Vagina (tissue), 2 donors: ENCODE data around the gene UROC1. TPM values are rescaled to one million over a fixed set of nuclear protein-coding genes. Genes with fewer than 3 reads are reported as not detected.
A peak's percentile ranks its signal among the peaks of the same experiment; 100 is the strongest.

Experiments
- DNase-seq, 2 donors: peaks; one replicate each; pipeline ENCODE4 v3.0.0-alpha.2; 2017; ENCODE audit errors: extremely low spot score in 2 of 2
- H3K27ac ChIP-seq: fragments of 200-600 bp; sonication (generic); one replicate; pipeline ENCODE4 v1.5.1; 2019
- H3K27me3 ChIP-seq: fragments of 200-600 bp; sonication (generic); one replicate; pipeline ENCODE4 v1.5.1; 2019
- H3K36me3 ChIP-seq, 2 donors: fragments of 200-600 bp; sonication (generic); one replicate each; pipeline ENCODE4 v1.5.1; 2017 to 2019
- H3K4me1 ChIP-seq: fragments of 200-600 bp; sonication (generic); one replicate; pipeline ENCODE4 v1.5.1; 2019
- H3K4me3 ChIP-seq, 2 donors: fragments of 200-600 bp; sonication (generic); 1 replicate in 1 of 2; 2 replicates in 1 of 2; pipeline ENCODE4 v1.5.1; 2016 to 2019
- H3K9me3 ChIP-seq: fragments of 200-600 bp; sonication (generic); one replicate; pipeline ENCODE4 v1.5.1; 2019
- CTCF ChIP-seq, 3 experiments: fragments of 450-650 bp in 2 of 3; fragments of 200-600 bp in 1 of 3; sonication (generic) in 1 of 3; IDR thresholded peaks; one replicate each; pipeline ENCODE4 v1.5.1; 2017 to 2019; ENCODE audit warnings: antibody characterized with exemption in 3 of 3, mild to moderate bottlenecking in 2 of 3, moderate library complexity in 2 of 3
- POLR2A ChIP-seq, 2 donors: fragments of 450-650 bp; IDR thresholded peaks; one replicate each; pipeline ENCODE4 v1.6.1; 2017; ENCODE audit warnings: antibody characterized with exemption in 2 of 2, mild to moderate bottlenecking in 2 of 2, moderate library complexity in 2 of 2
- POLR2AphosphoS5 ChIP-seq, 2 donors: sonication (generic); formaldehyde crosslinking; IDR thresholded peaks; one replicate each; pipeline ENCODE4 v1.9.0; 2017; ENCODE audit warnings: antibody characterized with exemption in 2 of 2, mild to moderate bottlenecking in 2 of 2, low read depth in 1 of 2; ENCODE audit not compliant: insufficient read depth in 1 of 2
- intact Hi-C: fragments of 100-400 bp; cut with DNase I; formaldehyde crosslinking; loops from one replicate; pipeline ENCODE4 v1.15.1; 2023
- total RNA-seq: library from RNA; depleted of rRNA; stranded (reverse); fragments of >200 nt; gene quantifications from one replicate; pipeline ENCODE4 v1.2.3, GENCODE V29; 2016

UROC1 gene
- total RNA-seq, 1 donor from 2014 or later: not detected

GRCh38 chr3:126480861-126481260, 36.7 kb downstream of the UROC1 start:
- TF ChIP-seq POLR2AphosphoS5 (IDR thresholded peaks at IDR 0.05; ENCODE audit: insufficient read depth in 1 of 2, low read depth in 1 of 2): no peak
- no peak for TF ChIP-seq CTCF (IDR thresholded peaks at IDR 0.05)
- no peak for TF ChIP-seq POLR2A (IDR thresholded peaks at IDR 0.05)
- no peaks in the 10 kb centered on the region for H3K27me3 ChIP-seq
- H3K4me1 ChIP-seq: peaks cover 8% of the 10 kb centered on the region
- DNase-seq: no peak
- intact Hi-C loops: no loop called here
- H3K4me3 ChIP-seq: no peak overlapping the region
- no peak overlapping the region for H3K27ac ChIP-seq
- H3K36me3 ChIP-seq: no peaks in the 10 kb centered on the region
- H3K9me3 ChIP-seq: no peaks in the 10 kb centered on the region

GRCh38 chr3:126480206-126480605, 37.4 kb downstream of the UROC1 start:
- Histone ChIP-seq H3K9me3 (no peaks in the 10 kb centered on the region), H3K4me1 (peaks cover 8% of the 10 kb centered on the region), H3K36me3 (no peaks in the 10 kb centered on the region), H3K4me3 (no peak overlapping the region), H3K27ac (no peak overlapping the region), H3K27me3 (no peaks in the 10 kb centered on the region)
- no peak for DNase-seq
- intact Hi-C loops: no loop called here
- no peak for TF ChIP-seq POLR2A (IDR thresholded peaks at IDR 0.05)
- no peak for TF ChIP-seq POLR2AphosphoS5 (IDR thresholded peaks at IDR 0.05; ENCODE audit: insufficient read depth in 1 of 2, low read depth in 1 of 2)
- no peak for TF ChIP-seq CTCF (IDR thresholded peaks at IDR 0.05)

- no peak for TF ChIP-seq POLR2A (IDR thresholded peaks at IDR 0.05)
- TF ChIP-seq POLR2AphosphoS5 (IDR thresholded peaks at IDR 0.05; ENCODE audit: insufficient read depth in 1 of 2, low read depth in 1 of 2): no peak
- no peak for TF ChIP-seq CTCF (IDR thresholded peaks at IDR 0.05)
- intact Hi-C loops: loop anchor here (10.0 kb wide), 1 partner anchor 125 kb away; the partner anchor contains the start of gene KLF15
Measured at GRCh38 chr3:126479642-126480041, 37.9 kb downstream of the UROC1 start.

GRCh38 chr3:126478581-126479310, 38.8 kb downstream of the UROC1 start:
- Histone ChIP-seq H3K27ac (no peak overlapping the region), H3K9me3 (no peaks in the 10 kb centered on the region), H3K4me1 (peaks cover 20% of the 10 kb centered on the region), H3K36me3 (no peaks in the 10 kb centered on the region), H3K4me3 (no peak overlapping the region), H3K27me3 (no peaks in the 10 kb centered on the region)
- DNase-seq: no peak
- no peak for TF ChIP-seq POLR2AphosphoS5 (IDR thresholded peaks at IDR 0.05; ENCODE audit: insufficient read depth in 1 of 2, low read depth in 1 of 2)
- TF ChIP-seq POLR2A (IDR thresholded peaks at IDR 0.05): no peak
- no peak for TF ChIP-seq CTCF (IDR thresholded peaks at IDR 0.05)
- intact Hi-C loops: loop anchor here (10.0 kb wide), 1 partner anchor 124 kb away; the partner anchor contains the start of gene KLF15

More at GRCh38 chr3:126479642-126480041, 37.9 kb downstream of the UROC1 start:
- Histone ChIP-seq H3K27ac (no peak overlapping the region), H3K9me3 (no peaks in the 10 kb centered on the region), H3K36me3 (no peaks in the 10 kb centered on the region), H3K27me3 (no peaks in the 10 kb centered on the region), H3K4me3 (no peak overlapping the region), H3K4me1 (peaks cover 11% of the 10 kb centered on the region)
- no peak for DNase-seq

GRCh38 chr3:126477061-126477380, 40.6 kb downstream of the UROC1 start:
- H3K4me3 ChIP-seq: no peak overlapping the region
- H3K27me3 ChIP-seq: no peaks in the 10 kb centered on the region
- TF ChIP-seq POLR2AphosphoS5 (IDR thresholded peaks at IDR 0.05; ENCODE audit: insufficient read depth in 1 of 2, low read depth in 1 of 2): no peak
- no peak for TF ChIP-seq CTCF (IDR thresholded peaks at IDR 0.05)
- no peak for TF ChIP-seq POLR2A (IDR thresholded peaks at IDR 0.05)
- peaks cover 37% of the 10 kb centered on the region for H3K4me1 ChIP-seq
- intact Hi-C loops: loop anchor here (10.0 kb wide), 1 partner anchor 122 kb away; the partner anchor contains the start of gene KLF15
- no peaks in the 10 kb centered on the region for H3K9me3 ChIP-seq
- H3K36me3 ChIP-seq: no peaks in the 10 kb centered on the region
- H3K27ac ChIP-seq: peak overlapping the region; percentile 90
- DNase-seq: no peak
